Measurements from ENCODE around the gene ASPA. TPM values are rescaled to one million over a fixed set of nuclear protein-coding genes. Genes with fewer than 3 reads are reported as not detected.

The ASPA gene
- total and polyA plus RNA-seq, 2 experiments from 2014 or later: 0.13 TPM; not detected in 1

- H3K27me3 ChIP-seq (ENCODE audit: insufficient read depth): no peaks in the 10 kb centered on the region
- H3K4me3 ChIP-seq: no peak overlapping the region
- H3K4me1 ChIP-seq (ENCODE audit: insufficient read depth): no peaks in the 10 kb centered on the region
- no peaks in the 10 kb centered on the region for H3K4me1 Mint-ChIP-seq
- peaks cover 2% of the 10 kb centered on the region; the same call in 1 of the 3 replicates for H3K9me3 Mint-ChIP-seq
- H3K36me3 ChIP-seq (ENCODE audit: insufficient read depth): no peaks in the 10 kb centered on the region
- no peak overlapping the region for H3K27ac ChIP-seq (ENCODE audit: low read depth)
- H3K4me3 Mint-ChIP-seq: no peak overlapping the region
- ATAC-seq: no peak
- no peaks in the 10 kb centered on the region for H3K36me3 Mint-ChIP-seq (ENCODE audit: low read depth)
- peaks cover 1% of the 10 kb centered on the region for H3K27me3 Mint-ChIP-seq (ENCODE audit: insufficient read depth, low read depth, poor library complexity)
- H3F3A ChIP-seq (replicated peaks; ENCODE audit: low read depth): no peaks in the 10 kb centered on the region
- H3K4me2 ChIP-seq: no peak overlapping the region
- no peak overlapping the region for H2AFZ ChIP-seq
- no peak overlapping the region for H3K27ac Mint-ChIP-seq
- H4K20me1 ChIP-seq (replicated peaks; ENCODE audit: insufficient read depth): no peaks in the 10 kb centered on the region
- H3K9me2 ChIP-seq (ENCODE audit: insufficient read depth): no peaks in the 10 kb centered on the region
- TF ChIP-seq, protein P1, sequence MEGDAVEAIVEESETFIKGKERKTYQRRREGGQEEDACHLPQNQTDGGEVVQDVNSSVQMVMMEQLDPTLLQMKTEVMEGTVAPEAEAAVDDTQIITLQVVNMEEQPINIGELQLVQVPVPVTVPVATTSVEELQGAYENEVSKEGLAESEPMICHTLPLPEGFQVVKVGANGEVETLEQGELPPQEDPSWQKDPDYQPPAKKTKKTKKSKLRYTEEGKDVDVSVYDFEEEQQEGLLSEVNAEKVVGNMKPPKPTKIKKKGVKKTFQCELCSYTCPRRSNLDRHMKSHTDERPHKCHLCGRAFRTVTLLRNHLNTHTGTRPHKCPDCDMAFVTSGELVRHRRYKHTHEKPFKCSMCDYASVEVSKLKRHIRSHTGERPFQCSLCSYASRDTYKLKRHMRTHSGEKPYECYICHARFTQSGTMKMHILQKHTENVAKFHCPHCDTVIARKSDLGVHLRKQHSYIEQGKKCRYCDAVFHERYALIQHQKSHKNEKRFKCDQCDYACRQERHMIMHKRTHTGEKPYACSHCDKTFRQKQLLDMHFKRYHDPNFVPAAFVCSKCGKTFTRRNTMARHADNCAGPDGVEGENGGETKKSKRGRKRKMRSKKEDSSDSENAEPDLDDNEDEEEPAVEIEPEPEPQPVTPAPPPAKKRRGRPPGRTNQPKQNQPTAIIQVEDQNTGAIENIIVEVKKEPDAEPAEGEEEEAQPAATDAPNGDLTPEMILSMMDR (conservative IDR thresholded peaks at IDR 0.05; ENCODE audit: low read depth in 2 of 2): no peak
- TF ChIP-seq ZNF114 (CRISPR knock-in tag; IDR thresholded peaks at IDR 0.05): no peak
- no peak for TF ChIP-seq ZNF331 (CRISPR knock-in tag; IDR thresholded peaks at IDR 0.05; ENCODE audit: low read depth)
- TF ChIP-seq NANOG (IDR thresholded peaks at IDR 0.05; ENCODE audit: borderline replicate concordance): no peak
- TF ChIP-seq POLR2AphosphoS5 (IDR thresholded peaks at IDR 0.05; ENCODE audit: low read depth): no peak
- TF ChIP-seq CREB1 (CRISPR knock-in tag; IDR thresholded peaks at IDR 0.05; ENCODE audit: low read depth): no peak
- TF ChIP-seq, protein P2, sequence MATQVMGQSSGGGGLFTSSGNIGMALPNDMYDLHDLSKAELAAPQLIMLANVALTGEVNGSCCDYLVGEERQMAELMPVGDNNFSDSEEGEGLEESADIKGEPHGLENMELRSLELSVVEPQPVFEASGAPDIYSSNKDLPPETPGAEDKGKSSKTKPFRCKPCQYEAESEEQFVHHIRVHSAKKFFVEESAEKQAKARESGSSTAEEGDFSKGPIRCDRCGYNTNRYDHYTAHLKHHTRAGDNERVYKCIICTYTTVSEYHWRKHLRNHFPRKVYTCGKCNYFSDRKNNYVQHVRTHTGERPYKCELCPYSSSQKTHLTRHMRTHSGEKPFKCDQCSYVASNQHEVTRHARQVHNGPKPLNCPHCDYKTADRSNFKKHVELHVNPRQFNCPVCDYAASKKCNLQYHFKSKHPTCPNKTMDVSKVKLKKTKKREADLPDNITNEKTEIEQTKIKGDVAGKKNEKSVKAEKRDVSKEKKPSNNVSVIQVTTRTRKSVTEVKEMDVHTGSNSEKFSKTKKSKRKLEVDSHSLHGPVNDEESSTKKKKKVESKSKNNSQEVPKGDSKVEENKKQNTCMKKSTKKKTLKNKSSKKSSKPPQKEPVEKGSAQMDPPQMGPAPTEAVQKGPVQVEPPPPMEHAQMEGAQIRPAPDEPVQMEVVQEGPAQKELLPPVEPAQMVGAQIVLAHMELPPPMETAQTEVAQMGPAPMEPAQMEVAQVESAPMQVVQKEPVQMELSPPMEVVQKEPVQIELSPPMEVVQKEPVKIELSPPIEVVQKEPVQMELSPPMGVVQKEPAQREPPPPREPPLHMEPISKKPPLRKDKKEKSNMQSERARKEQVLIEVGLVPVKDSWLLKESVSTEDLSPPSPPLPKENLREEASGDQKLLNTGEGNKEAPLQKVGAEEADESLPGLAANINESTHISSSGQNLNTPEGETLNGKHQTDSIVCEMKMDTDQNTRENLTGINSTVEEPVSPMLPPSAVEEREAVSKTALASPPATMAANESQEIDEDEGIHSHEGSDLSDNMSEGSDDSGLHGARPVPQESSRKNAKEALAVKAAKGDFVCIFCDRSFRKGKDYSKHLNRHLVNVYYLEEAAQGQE (IDR thresholded peaks at IDR 0.05; ENCODE audit: unreplicated experiment): no peak
- no peak for TF ChIP-seq EZH2phosphoT487 (IDR thresholded peaks at IDR 0.05; ENCODE audit: unreplicated experiment)
- no peak for TF ChIP-seq JUNB (IDR thresholded peaks at IDR 0.05; ENCODE audit: unreplicated experiment)
- TF ChIP-seq STAT1 (IDR thresholded peaks at IDR 0.05; ENCODE audit: unreplicated experiment): no peak
- TF ChIP-seq ZNF462 (CRISPR knock-in tag; IDR thresholded peaks at IDR 0.05): no peak
- TF ChIP-seq ETS1 (IDR thresholded peaks at IDR 0.05): no peak
- no peak for TF ChIP-seq EZH2 (IDR thresholded peaks at IDR 0.05; ENCODE audit: low read depth, unreplicated experiment)
- H3K79me2 ChIP-seq (replicated peaks; ENCODE audit: insufficient read depth): no peaks in the 10 kb centered on the region
- no peak for DNase-seq (ENCODE audit: low spot score)
These were observed 6.3 kb upstream of the ASPA start for GRCh38 chr17:3469529-3469928.

Data from GM23338 (cell line).